ENCODE measurements around the gene LAX1.

DNA sequence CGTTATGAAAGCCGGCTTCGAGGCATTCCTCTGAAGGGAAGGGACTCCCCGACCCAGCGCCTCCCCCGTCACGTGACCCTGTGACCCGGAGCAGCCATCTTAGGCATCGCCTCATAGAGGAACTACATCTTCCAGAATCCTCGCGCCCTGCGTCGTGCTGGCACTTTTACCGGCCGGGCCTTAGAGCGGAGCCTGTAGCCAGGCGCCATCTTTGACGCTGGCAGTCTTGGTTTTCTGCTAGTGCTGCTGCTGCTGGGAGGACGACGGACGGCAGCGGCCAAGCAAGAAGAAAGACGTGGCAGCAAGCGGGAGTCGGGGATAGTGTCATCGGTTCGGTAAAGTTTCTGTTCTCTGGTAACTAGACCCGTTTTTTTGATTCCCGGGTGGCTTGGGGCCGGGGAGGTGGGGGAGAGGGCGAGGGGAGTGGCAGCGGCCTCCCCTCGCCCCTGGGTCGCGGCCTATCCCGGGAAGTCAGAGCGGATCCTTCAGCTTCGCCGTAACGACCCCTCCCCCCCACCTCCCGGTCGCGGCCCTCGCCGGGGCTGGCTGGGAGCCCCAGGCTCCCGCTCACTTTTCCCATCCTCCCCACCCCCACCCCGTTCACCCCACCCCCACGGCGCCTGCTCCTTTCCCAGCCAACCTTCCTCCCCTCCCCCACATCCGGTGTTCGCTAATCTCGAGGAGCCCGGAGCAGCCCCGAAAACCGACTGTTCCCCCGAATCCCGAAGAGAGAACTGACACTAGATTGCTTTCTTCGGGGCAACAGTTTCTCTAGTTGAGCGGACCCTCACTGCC is 30.7 kb downstream of the LAX1 start, which contains the start of the genes ZBED6 and ZC3H11A:
- TF ChIP-seq POLR2A (IDR thresholded peaks at IDR 0.05; ENCODE audit: low read length) (peak; percentile 66), GATA1 (IDR thresholded peaks at IDR 0.05; ENCODE audit: low read depth, low read length) (no peak)

All from erythroblast (primary cell).